Type B pancreatic cell (in vitro differentiated cells): ENCODE results near the gene CHDH. TPM values are rescaled to one million over a fixed set of nuclear protein-coding genes. Genes with fewer than 3 reads are reported as not detected.

Source experiments
- DNase-seq: peaks from one replicate; pipeline ENCODE4 v3.0.0; 2021; ENCODE audit warnings: mixed read lengths; ENCODE audit not compliant: unreplicated experiment; ENCODE audit errors: extremely low spot score
- H3K27ac Mint-ChIP-seq: 2 replicates; pipeline ENCODE4 v1.8.0; 2021; ENCODE audit warnings: mild to moderate bottlenecking, mixed read lengths
- H3K27me3 Mint-ChIP-seq: 2 replicates; pipeline ENCODE4 v1.8.0; 2021; ENCODE audit warnings: mixed read lengths
- H3K36me3 Mint-ChIP-seq: 2 replicates; pipeline ENCODE4 v1.8.0; 2021; ENCODE audit warnings: mixed read lengths
- H3K4me1 Mint-ChIP-seq: one replicate; pipeline ENCODE4 v1.8.0; 2021; ENCODE audit warnings: mixed read lengths; ENCODE audit not compliant: unreplicated experiment
- H3K4me3 Mint-ChIP-seq: 2 replicates; pipeline ENCODE4 v1.8.0; 2021; ENCODE audit warnings: mild to moderate bottlenecking, mixed read lengths
- H3K9me3 Mint-ChIP-seq: 2 replicates; pipeline ENCODE4 v1.8.0; 2021; ENCODE audit warnings: mixed read lengths
- total RNA-seq: library from RNA; stranded (reverse); gene quantifications from 2 replicates; pipeline ENCODE4 v1.2.1, GENCODE V29; 2021; ENCODE audit warnings: low replicate concordance
- TF ChIP-seq, protein P1 (sequence below): fragments of 200-600 bp; sonication (generic); conservative IDR thresholded peaks from 2 replicates; pipeline ENCODE4 v1.5.0; 2021; ENCODE audit warnings: antibody characterized with exemption, mild to moderate bottlenecking

Gene CHDH
- total RNA-seq, 1 donor from 2014 or later = 8.0 TPM

DNA sequence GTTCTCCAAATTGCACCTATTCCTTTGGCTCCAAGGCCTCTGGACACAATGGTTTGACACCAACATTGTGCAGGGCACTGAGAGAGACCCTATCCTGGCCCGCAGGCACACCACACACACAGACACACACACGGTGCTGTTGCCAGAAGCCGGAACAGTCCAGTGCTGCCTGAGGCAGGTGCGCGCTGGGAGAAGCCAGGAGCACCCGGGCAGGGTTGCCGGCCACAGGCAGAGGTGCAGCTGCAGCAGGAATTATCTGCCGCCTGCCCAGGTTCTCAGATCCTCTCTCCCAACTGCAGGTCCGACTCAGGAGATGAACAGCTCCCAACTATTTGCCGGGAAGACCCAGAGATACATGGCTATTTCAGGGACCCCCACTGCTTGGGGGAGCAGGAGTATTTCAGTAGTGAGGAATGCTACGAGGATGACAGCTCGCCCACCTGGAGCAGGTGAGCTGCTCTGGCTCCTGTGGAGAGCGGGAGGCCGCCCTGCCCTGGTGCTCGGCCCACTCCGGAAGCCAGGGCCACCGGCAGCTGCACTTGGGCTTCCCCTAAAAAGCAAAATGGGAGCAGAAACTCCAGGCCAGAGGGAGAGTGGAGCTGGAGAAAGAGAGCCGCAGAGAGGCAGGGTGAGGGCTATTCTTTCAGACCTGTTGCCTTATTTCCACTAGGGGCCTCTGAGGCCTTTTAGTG is 42.9 kb downstream of the CHDH start:
- DNase-seq = no peak
- Mint-ChIP-seq H3K4me3 (no peak overlapping the region), H3K9me3 (no peaks in the 10 kb centered on the region), H3K36me3 (no peaks in the 10 kb centered on the region), H3K4me1 (peaks cover 37% of the 10 kb centered on the region), H3K27ac (no peak overlapping the region), H3K27me3 (no peaks in the 10 kb centered on the region)
- TF ChIP-seq, protein P1, sequence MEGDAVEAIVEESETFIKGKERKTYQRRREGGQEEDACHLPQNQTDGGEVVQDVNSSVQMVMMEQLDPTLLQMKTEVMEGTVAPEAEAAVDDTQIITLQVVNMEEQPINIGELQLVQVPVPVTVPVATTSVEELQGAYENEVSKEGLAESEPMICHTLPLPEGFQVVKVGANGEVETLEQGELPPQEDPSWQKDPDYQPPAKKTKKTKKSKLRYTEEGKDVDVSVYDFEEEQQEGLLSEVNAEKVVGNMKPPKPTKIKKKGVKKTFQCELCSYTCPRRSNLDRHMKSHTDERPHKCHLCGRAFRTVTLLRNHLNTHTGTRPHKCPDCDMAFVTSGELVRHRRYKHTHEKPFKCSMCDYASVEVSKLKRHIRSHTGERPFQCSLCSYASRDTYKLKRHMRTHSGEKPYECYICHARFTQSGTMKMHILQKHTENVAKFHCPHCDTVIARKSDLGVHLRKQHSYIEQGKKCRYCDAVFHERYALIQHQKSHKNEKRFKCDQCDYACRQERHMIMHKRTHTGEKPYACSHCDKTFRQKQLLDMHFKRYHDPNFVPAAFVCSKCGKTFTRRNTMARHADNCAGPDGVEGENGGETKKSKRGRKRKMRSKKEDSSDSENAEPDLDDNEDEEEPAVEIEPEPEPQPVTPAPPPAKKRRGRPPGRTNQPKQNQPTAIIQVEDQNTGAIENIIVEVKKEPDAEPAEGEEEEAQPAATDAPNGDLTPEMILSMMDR = no peak

DNA sequence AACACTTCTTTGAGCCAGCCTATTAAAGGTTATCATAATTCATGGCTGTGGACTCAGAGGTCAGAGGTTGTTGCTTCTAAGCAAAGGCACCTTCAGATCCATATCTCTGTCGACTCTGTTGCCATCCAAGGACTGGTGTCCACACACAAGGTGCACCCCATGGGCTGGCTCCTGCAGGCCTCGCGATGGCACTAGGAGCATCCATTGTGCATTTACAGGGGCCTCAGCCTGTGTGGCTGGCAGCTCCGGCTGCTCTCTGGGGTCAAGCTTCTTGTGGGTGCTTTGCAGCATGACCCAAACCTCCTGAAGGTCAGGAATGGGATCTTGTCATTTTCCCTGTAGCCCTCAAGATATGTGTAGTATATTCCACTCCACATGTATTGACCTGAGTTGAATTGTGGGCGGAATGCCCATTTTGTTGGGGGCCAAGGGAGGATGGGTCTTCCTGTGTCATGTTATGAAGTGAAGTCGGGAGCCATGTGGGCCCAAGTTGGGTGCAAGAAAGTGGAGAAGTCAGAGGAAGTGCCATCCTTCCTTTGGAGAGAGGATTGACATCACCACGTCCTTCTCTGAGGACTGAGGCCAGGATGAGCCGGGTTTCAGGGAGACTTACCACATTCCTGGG is 43.9 kb downstream of the CHDH start:
- no peak for DNase-seq
- no peaks in the 10 kb centered on the region for H3K27me3 Mint-ChIP-seq
- no peaks in the 10 kb centered on the region for H3K36me3 Mint-ChIP-seq
- peak overlapping the region; percentile 73 for H3K27ac Mint-ChIP-seq
- no peaks in the 10 kb centered on the region for H3K9me3 Mint-ChIP-seq
- H3K4me1 Mint-ChIP-seq = peaks cover 32% of the 10 kb centered on the region
- TF ChIP-seq, protein P1 = no peak
- H3K4me3 Mint-ChIP-seq = peak overlapping the region; percentile 40

DNA sequence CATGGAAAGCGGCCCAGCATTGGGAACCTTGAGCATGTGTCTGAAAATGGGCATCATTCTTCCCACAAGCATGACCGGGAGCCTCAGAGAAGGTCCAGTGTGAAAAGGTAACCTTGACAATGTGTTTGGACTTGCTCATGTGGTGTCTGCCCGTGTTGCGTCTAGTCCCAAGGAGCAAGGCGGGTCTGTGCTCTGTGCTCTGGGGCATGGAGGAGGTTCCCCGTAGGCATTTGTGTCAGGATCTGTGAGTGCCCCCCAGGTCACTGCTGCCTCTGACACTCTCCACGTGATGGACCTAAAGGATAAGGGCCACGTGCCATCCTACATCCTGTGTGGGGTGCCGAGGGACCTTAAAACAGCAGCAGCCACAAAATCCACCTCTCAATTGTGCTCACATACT is 44.9 kb downstream of the CHDH start:
- peaks cover 32% of the 10 kb centered on the region for H3K4me1 Mint-ChIP-seq
- DNase-seq = no peak
- no peaks in the 10 kb centered on the region for H3K36me3 Mint-ChIP-seq
- no peak overlapping the region for H3K27ac Mint-ChIP-seq
- TF ChIP-seq, protein P1 = no peak
- no peak overlapping the region for H3K4me3 Mint-ChIP-seq
- no peaks in the 10 kb centered on the region for H3K9me3 Mint-ChIP-seq
- no peaks in the 10 kb centered on the region for H3K27me3 Mint-ChIP-seq

DNA sequence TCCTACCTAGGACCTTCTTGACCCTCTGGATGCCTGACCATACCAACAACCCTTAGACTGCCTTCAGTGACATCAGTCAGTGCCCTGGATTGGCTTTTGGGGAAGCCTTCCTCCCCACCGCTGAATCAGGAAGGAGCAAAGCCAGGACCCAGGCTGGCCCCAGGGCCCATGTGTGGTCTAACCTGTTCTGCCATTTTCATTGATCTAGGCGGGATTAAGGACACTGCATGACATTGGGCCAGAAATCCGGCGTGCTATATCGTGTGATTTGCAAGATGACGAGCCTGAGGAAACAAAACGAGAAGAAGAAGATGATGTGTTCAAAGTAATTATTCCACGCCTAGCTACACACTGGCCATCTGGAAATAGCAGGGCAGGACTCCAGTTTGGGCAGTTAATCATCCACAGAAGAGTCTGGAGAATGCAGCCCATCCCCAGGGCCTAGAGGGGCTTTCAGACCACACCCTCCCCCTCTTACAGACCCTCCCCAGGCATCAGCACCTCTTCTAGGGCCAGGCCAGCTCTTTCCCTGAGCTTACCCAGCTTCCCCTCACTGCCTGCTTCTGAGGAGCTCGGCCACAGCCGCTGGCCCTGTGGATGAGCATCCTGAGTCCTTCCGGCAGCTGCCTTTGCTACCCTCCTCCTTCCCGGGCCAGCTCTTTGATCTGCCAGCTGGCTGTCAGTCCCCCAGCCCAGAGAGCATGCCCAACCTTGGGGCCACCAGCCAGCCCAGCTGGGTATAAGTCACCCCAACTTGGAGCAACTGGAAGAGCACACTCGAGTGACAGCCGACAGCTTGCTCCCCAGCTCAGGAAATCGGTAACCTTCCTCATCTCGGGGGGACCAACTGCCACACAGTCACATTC is 45.9 kb downstream of the CHDH start:
- Mint-ChIP-seq H3K36me3 (no peaks in the 10 kb centered on the region), H3K27me3 (no peaks in the 10 kb centered on the region), H3K9me3 (no peaks in the 10 kb centered on the region), H3K27ac (peak overlapping the region; percentile 85), H3K4me3 (no peak overlapping the region), H3K4me1 (peaks cover 36% of the 10 kb centered on the region)
- DNase-seq = no peak
- TF ChIP-seq, protein P1 = no peak

DNA sequence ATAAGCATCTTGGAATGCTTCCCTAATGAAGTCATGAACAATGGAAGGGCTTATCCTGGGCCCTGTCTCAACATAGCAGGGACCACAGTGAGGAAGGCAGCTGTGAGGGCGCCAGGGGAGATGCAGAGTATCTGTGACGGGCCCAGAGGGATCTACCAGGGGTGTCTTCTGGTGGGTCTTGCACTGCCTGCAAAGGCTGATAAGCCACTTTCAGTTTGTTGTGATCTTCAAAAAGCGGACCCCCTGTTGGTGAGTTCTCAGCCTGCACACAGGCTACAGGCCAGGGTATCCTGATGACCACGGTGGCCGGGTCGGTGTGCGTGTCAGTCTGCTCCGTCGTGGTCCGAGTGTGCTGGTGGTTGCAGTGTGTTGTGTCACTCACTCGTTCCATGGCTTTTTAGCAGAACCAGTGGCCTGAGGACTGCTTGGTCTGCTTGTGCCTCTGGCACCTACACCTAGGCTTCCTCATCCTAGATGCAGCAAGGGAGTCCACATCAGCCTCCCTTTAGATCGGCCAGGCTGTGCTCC is 46.8 kb downstream of the CHDH start:
- no peaks in the 10 kb centered on the region for H3K9me3 Mint-ChIP-seq
- TF ChIP-seq, protein P1 = no peak
- no peaks in the 10 kb centered on the region for H3K36me3 Mint-ChIP-seq
- no peak for DNase-seq
- H3K27me3 Mint-ChIP-seq = peaks cover 4% of the 10 kb centered on the region
- H3K4me3 Mint-ChIP-seq = no peak overlapping the region
- peak overlapping the region; percentile 85 for H3K27ac Mint-ChIP-seq
- H3K4me1 Mint-ChIP-seq = peaks cover 28% of the 10 kb centered on the region
